HL-60/S4 treated with retinoic acid at 250 ng/mL for 4 days and 3 days (cell line): ENCODE measurements around the gene SMAD3.
"Not testable (repeated sequence)": the region's sequence is repeated elsewhere in the genome, so short reads cannot be mapped to it uniquely, and the experiment has no call there.

Experiments
- in situ Hi-C: fragments of 300-500 bp; cut with MboI; formaldehyde crosslinking; loops from 2 replicates; pipeline ENCODE4 v1.7.0; 2022; ENCODE audit warnings: low sequenced_read_pairs

SMAD3 gene

GRCh38 chr15:67138891-67139855 lies 73.8 kb downstream of the SMAD3 start:
- in situ Hi-C loops: no loop called here

- in situ Hi-C loops: no loop called here
Measured at GRCh38 chr15:67140078-67140833, 74.9 kb downstream of the SMAD3 start.

GRCh38 chr15:67142092-67142766 lies 76.8 kb downstream of the SMAD3 start:
- in situ Hi-C loops: no loop called here

GRCh38 chr15:67142767-67143100 lies 77.3 kb downstream of the SMAD3 start:
- in situ Hi-C loops: no loop called here

- in situ Hi-C loops: no loop called here
Measured at GRCh38 chr15:67143646-67144045, 78.2 kb downstream of the SMAD3 start.

GRCh38 chr15:67144609-67145311 lies 79.4 kb downstream of the SMAD3 start:
- in situ Hi-C loops: no loop called here

GRCh38 chr15:67145312-67145610 lies 79.9 kb downstream of the SMAD3 start:
- in situ Hi-C loops: no loop called here

- in situ Hi-C loops: no loop called here
Measured at GRCh38 chr15:67145710-67146109, 80.3 kb downstream of the SMAD3 start.

GRCh38 chr15:67146234-67146633 lies 80.8 kb downstream of the SMAD3 start:
- in situ Hi-C loops: no loop called here

GRCh38 chr15:67146875-67147381 lies 81.5 kb downstream of the SMAD3 start:
- in situ Hi-C loops: no loop called here

- in situ Hi-C loops: no loop called here
Measured at GRCh38 chr15:67147396-67147949, 82.1 kb downstream of the SMAD3 start.

- in situ Hi-C loops: no loop called here
Measured at GRCh38 chr15:67148196-67148701, 82.8 kb downstream of the SMAD3 start.

- in situ Hi-C loops: no loop called here
Measured at GRCh38 chr15:67149068-67149772, 83.8 kb downstream of the SMAD3 start.

- in situ Hi-C loops: no loop called here
Measured at GRCh38 chr15:67149773-67150022, 84.3 kb downstream of the SMAD3 start.

- in situ Hi-C loops: no loop called here
Measured at GRCh38 chr15:67150023-67150860, 84.8 kb downstream of the SMAD3 start.

- in situ Hi-C loops: no loop called here
Measured at GRCh38 chr15:67152429-67152828, 87.0 kb downstream of the SMAD3 start.

GRCh38 chr15:67153044-67153443 lies 87.6 kb downstream of the SMAD3 start:
- in situ Hi-C loops: not testable (repeated sequence)

- in situ Hi-C loops: no loop called here
Measured at GRCh38 chr15:67154249-67154648, 88.8 kb downstream of the SMAD3 start.

- in situ Hi-C loops: no loop called here
Measured at GRCh38 chr15:67156426-67156825, 91.0 kb downstream of the SMAD3 start.
